A673 (cell line): Measurements from ENCODE around the gene UMODL1. TPM values are rescaled to one million over a fixed set of nuclear protein-coding genes. Genes with fewer than 3 reads are reported as not detected.

Source experiments
- BruUV-seq: library from RNA; stranded (reverse); fragments of 400-500 nt; replicated peaks from 2 replicates; lab custom pipeline; 2021; lab: Mats Ljungman, UMichigan
- CTCF ChIA-PET: fragments of 300-600 bp; sonication (Branson Sonifier 250); formaldehyde crosslinking; loops from one replicate; lab custom pipeline; 2022; ENCODE audit warnings: antibody characterized with exemption; lab: Charles Lee
- POLR2A ChIA-PET: fragments of 300-600 bp; sonication (Branson Sonifier 250); formaldehyde crosslinking; loops from one replicate; lab custom pipeline; 2022; ENCODE audit warnings: antibody characterized with exemption; ENCODE audit not compliant: low non-redundant PET; lab: Charles Lee
- DNase-seq: peaks from one replicate; pipeline ENCODE4 v3.0.0-alpha.2; 2015; ENCODE audit warnings: low spot score
- H3K27ac ChIP-seq: fragments of 200-600 bp; sonication (generic); 2 replicates; pipeline ENCODE4 v1.5.1; 2016; ENCODE audit warnings: mixed run types, low read depth, mild to moderate bottlenecking, mixed read lengths, antibody characterized with exemption, low read length; ENCODE audit not compliant: poor library complexity, severe bottlenecking
- H3K27me3 ChIP-seq: fragments of 200-600 bp; sonication (generic); replicated peaks from 2 replicates; pipeline ENCODE4 v1.6.1; 2017; ENCODE audit warnings: mixed run types, low read depth, mild to moderate bottlenecking, mixed read lengths, antibody characterized with exemption, low read length; ENCODE audit not compliant: insufficient read depth, poor library complexity
- H3K36me3 ChIP-seq: fragments of 200-600 bp; sonication (generic); 2 replicates; pipeline ENCODE4 v1.6.1; 2016; ENCODE audit warnings: mixed run types, mild to moderate bottlenecking, mixed read lengths, antibody characterized with exemption, low read length; ENCODE audit not compliant: insufficient read depth, poor library complexity, severe bottlenecking
- H3K4me1 ChIP-seq: fragments of 200-600 bp; sonication (generic); 2 replicates; pipeline ENCODE4 v1.6.1; 2017; ENCODE audit warnings: mixed run types, mild to moderate bottlenecking, mixed read lengths, antibody characterized with exemption, low read length; ENCODE audit not compliant: insufficient read depth, poor library complexity, severe bottlenecking
- H3K4me3 ChIP-seq: fragments of 200-600 bp; sonication (generic); 2 replicates; pipeline ENCODE4 v1.5.1; 2016; ENCODE audit warnings: low read depth, mixed run types, mild to moderate bottlenecking, mixed read lengths, low read length; ENCODE audit not compliant: poor library complexity, severe bottlenecking
- H3K9me3 ChIP-seq: fragments of 200-600 bp; sonication (generic); 2 replicates; pipeline ENCODE4 v1.6.1; 2016; ENCODE audit warnings: mixed run types, low read depth, mild to moderate bottlenecking, mixed read lengths, antibody characterized with exemption, low read length; ENCODE audit not compliant: poor library complexity, severe bottlenecking
- CTCF ChIP-seq: fragments of 300-800, 200-600 bp; sonication (generic); conservative IDR thresholded peaks from 2 replicates; pipeline ENCODE4 v1.5.1; 2017; ENCODE audit warnings: low read depth, mild to moderate bottlenecking, antibody characterized with exemption, low read length, moderate library complexity, mixed read lengths
- EZH2 ChIP-seq: fragments of 200-600 bp; sonication (generic); IDR thresholded peaks from 2 replicates; pipeline ENCODE4 v1.6.1; 2017; ENCODE audit warnings: borderline replicate concordance, low read depth, mild to moderate bottlenecking, mixed read lengths, antibody characterized with exemption, low read length; ENCODE audit not compliant: poor library complexity, severe bottlenecking
- intact Hi-C: fragments of 100-400 bp; cut with micrococcal nuclease; formaldehyde crosslinking; loops from one replicate; pipeline ENCODE4 v1.10.0; 2022; ENCODE audit not compliant: unreplicated experiment
- total RNA-seq: library from RNA; stranded (reverse); gene quantifications from 2 replicates; pipeline ENCODE4 v1.2.3, GENCODE V29; 2021

The UMODL1 gene
- total RNA-seq, 1 experiment from 2014 or later: not detected

GRCh38 chr21:42027085-42027821 is 43.9 kb upstream of the UMODL1 start:
- no peaks in the 10 kb centered on the region for H3K9me3 ChIP-seq
- H3K27me3 ChIP-seq: no peaks in the 10 kb centered on the region
- BruUV-seq: no TSS peak
- intact Hi-C loops: no loop called here
- H3K36me3 ChIP-seq: no peaks in the 10 kb centered on the region
- CTCF ChIA-PET: no interaction called here
- H3K4me3 ChIP-seq: no peak overlapping the region
- no peak overlapping the region for H3K27ac ChIP-seq
- H3K4me1 ChIP-seq: no peaks in the 10 kb centered on the region
- no peak for DNase-seq
- TF ChIP-seq CTCF (no peak), EZH2 (no peak)
- POLR2A ChIA-PET: no interaction called here

DNA sequence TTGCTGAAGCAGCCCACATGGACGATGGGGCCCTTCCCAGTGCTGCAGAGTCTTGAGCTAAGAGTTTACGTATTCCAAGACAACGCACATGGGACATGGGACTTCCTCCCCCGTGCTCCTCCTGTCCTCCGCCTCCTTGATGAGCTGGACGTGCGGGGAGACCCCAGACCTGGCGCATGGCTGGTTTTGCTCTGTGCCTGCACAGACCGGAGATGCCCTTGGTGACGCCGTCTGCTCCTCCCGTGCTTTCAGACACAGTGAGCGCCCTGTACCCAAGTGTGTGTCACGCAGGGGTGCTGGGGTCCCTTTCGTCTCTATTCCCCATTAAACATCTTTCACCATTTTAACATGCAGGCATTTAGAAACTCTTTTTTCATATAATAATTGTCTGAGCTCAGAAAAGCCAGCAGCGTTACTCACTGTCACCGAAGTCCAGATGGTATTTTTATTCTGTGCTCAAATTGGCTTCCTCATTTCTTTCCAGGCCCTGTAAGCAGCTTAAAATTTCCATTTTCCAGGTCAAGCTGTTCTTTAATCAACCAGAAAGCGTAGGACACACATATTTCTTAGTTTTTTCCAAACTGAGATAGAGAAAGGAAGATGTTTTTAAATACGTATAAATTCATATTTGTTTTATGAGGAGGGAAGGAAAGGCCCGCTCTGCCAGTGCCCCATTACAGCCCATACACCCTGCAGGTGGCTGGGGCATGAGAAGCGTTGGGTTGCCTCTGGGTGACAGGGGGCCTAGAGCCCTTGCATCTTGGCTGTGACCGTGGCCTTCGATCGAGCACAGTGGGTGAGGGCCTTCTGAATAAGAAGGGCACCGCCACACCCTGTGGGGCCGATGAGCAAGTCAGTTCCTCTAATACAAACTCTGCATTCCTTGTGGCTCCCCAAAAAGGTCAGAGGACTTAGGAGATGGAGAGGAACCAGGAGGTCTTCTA is 43.0 kb upstream of the UMODL1 start:
- no peak for TF ChIP-seq CTCF
- no peak for TF ChIP-seq EZH2
- CTCF ChIA-PET: no interaction called here
- Histone ChIP-seq H3K4me1 (no peaks in the 10 kb centered on the region), H3K36me3 (no peaks in the 10 kb centered on the region), H3K27ac (no peak overlapping the region), H3K27me3 (no peaks in the 10 kb centered on the region), H3K9me3 (no peaks in the 10 kb centered on the region), H3K4me3 (no peak overlapping the region)
- no peak for DNase-seq
- BruUV-seq: no TSS peak
- POLR2A ChIA-PET: no interaction called here
- intact Hi-C loops: no loop called here

- no peaks in the 10 kb centered on the region for H3K27me3 ChIP-seq
- intact Hi-C loops: no loop called here
- ChIA-PET POLR2A (no interaction called here), CTCF (no interaction called here)
- no peaks in the 10 kb centered on the region for H3K36me3 ChIP-seq
- H3K4me1 ChIP-seq: no peaks in the 10 kb centered on the region
- H3K9me3 ChIP-seq: no peaks in the 10 kb centered on the region
- BruUV-seq: no TSS peak
- TF ChIP-seq CTCF: no peak
- TF ChIP-seq EZH2: no peak
- DNase-seq: no peak
- no peak overlapping the region for H3K27ac ChIP-seq
- H3K4me3 ChIP-seq: no peak overlapping the region
Measured at GRCh38 chr21:42028766-42029425, 42.2 kb upstream of the UMODL1 start.
